GF-D8 (cell line): ENCODE measurements around the gene ATRN.
"Not testable (repeated sequence)": the region's sequence is repeated elsewhere in the genome, so short reads cannot be mapped to it uniquely, and the experiment has no call there.

Source experiments
- DNase-seq: peaks from one replicate; lab custom pipeline; 2025; lab: John Stamatoyannopoulos, UW

ATRN gene

GRCh38 chr20:3563548-3564177, 92.8 kb downstream of the ATRN start:
- DNase-seq: peak; percentile 7

GRCh38 chr20:3565851-3566250, 95.0 kb downstream of the ATRN start:
- DNase-seq: no peak

- DNase-seq: no peak
Observed at GRCh38 chr20:3572151-3572550, 101.3 kb downstream of the ATRN start.

- DNase-seq: no peak
Observed at GRCh38 chr20:3576363-3576762, 105.5 kb downstream of the ATRN start.

- DNase-seq: no peak
Observed at GRCh38 chr20:3577366-3577765, 106.5 kb downstream of the ATRN start.

- DNase-seq: no peak
Observed at GRCh38 chr20:3580412-3580811, 109.6 kb downstream of the ATRN start.

- no peak for DNase-seq
Observed at GRCh38 chr20:3583765-3584164, 112.9 kb downstream of the ATRN start.

GRCh38 chr20:3586093-3586492, 115.3 kb downstream of the ATRN start:
- DNase-seq: no peak

GRCh38 chr20:3590164-3590563, 119.3 kb downstream of the ATRN start:
- no peak for DNase-seq

GRCh38 chr20:3592931-3593330, 122.1 kb downstream of the ATRN start:
- no peak for DNase-seq

GRCh38 chr20:3595541-3595940, 124.7 kb downstream of the ATRN start:
- DNase-seq: no peak

GRCh38 chr20:3603108-3603507, 132.3 kb downstream of the ATRN start:
- DNase-seq: no peak

GRCh38 chr20:3605386-3605886, 134.6 kb downstream of the ATRN start:
- DNase-seq: not testable (repeated sequence)

GRCh38 chr20:3606021-3606420, 135.2 kb downstream of the ATRN start:
- no peak for DNase-seq

- no peak for DNase-seq
Observed at GRCh38 chr20:3611901-3612300, 141.1 kb downstream of the ATRN start.

- no peak for DNase-seq
Observed at GRCh38 chr20:3612795-3613572, 142.2 kb downstream of the ATRN start.

GRCh38 chr20:3613821-3614440, 143.1 kb downstream of the ATRN start:
- DNase-seq: no peak

- no peak for DNase-seq
Observed at GRCh38 chr20:3614466-3614865, 143.6 kb downstream of the ATRN start.

- DNase-seq: not testable (repeated sequence)
Observed at GRCh38 chr20:3615171-3615840, 144.5 kb downstream of the ATRN start.

GRCh38 chr20:3616250-3616649, 145.4 kb downstream of the ATRN start:
- DNase-seq: no peak

- DNase-seq: no peak
Observed at GRCh38 chr20:3621111-3621510, 150.3 kb downstream of the ATRN start.

- DNase-seq: no peak
Observed at GRCh38 chr20:3622406-3622805, 151.6 kb downstream of the ATRN start.
